Loucy (cell line): ENCODE measurements around the gene WNK2.

Experiments
- H2AFZ ChIP-seq: fragments of 200-600 bp; sonication (generic); 2 replicates; pipeline ENCODE4 v1.6.0; 2016; ENCODE audit warnings: antibody characterized with exemption, mild to moderate bottlenecking, low read length, moderate library complexity
- H3F3A ChIP-seq: fragments of 200-600 bp; 2 replicates; pipeline ENCODE4 v1.6.0; 2016; ENCODE audit warnings: antibody characterized with exemption, low read depth, mild to moderate bottlenecking
- H3K27me3 ChIP-seq: fragments of 200-600 bp; sonication (generic); 2 replicates; pipeline ENCODE4 v1.6.1; 2014; ENCODE audit warnings: low read length, mild to moderate bottlenecking; ENCODE audit not compliant: insufficient read depth, poor library complexity, severe bottlenecking
- H3K36me3 ChIP-seq: fragments of 200-600 bp; sonication (generic); 2 replicates; pipeline ENCODE4 v1.6.1; 2016; ENCODE audit warnings: low read length; ENCODE audit not compliant: insufficient read depth
- H3K4me1 ChIP-seq: fragments of 200-600 bp; sonication (generic); 2 replicates; pipeline ENCODE4 v1.5.1; 2014; ENCODE audit warnings: low read length, mild to moderate bottlenecking; ENCODE audit not compliant: insufficient read depth, poor library complexity, severe bottlenecking
- H3K4me2 ChIP-seq: fragments of 200-600 bp; sonication (generic); 2 replicates; pipeline ENCODE4 v1.6.0; 2014; ENCODE audit warnings: antibody characterized with exemption, low read length, low read depth, mild to moderate bottlenecking; ENCODE audit not compliant: poor library complexity, severe bottlenecking
- H3K4me3 ChIP-seq: fragments of 200-600 bp; sonication (generic); 2 replicates; pipeline ENCODE4 v1.5.1; 2014; ENCODE audit warnings: low read length, mild to moderate bottlenecking, mixed read lengths; ENCODE audit not compliant: poor library complexity, severe bottlenecking
- H3K79me2 ChIP-seq: fragments of 200-600 bp; sonication (generic); 2 replicates; pipeline ENCODE4 v1.6.1; 2014; ENCODE audit warnings: low read length; ENCODE audit not compliant: insufficient read depth
- H3K9ac ChIP-seq: fragments of 200-600 bp; sonication (generic); 2 replicates; pipeline ENCODE4 v1.6.0; 2014; ENCODE audit warnings: mild to moderate bottlenecking, low read depth, low read length, moderate library complexity; ENCODE audit not compliant: poor library complexity, severe bottlenecking
- H3K9me2 ChIP-seq: fragments of 200-600 bp; sonication (generic); replicated peaks from 2 replicates; pipeline ENCODE4 v1.6.1; 2016; ENCODE audit warnings: low read depth, low read length, mixed read lengths
- H3K9me3 ChIP-seq: fragments of 200-600 bp; sonication (generic); 2 replicates; pipeline ENCODE4 v1.6.1; 2014; ENCODE audit warnings: mild to moderate bottlenecking, antibody characterized with exemption, low read length, low read depth; ENCODE audit not compliant: insufficient read depth
- H4K20me1 ChIP-seq: fragments of 200-600 bp; sonication (generic); 2 replicates; pipeline ENCODE4 v1.6.0; 2014; ENCODE audit warnings: antibody characterized with exemption, low read length, mild to moderate bottlenecking; ENCODE audit not compliant: insufficient read depth, poor library complexity, severe bottlenecking
- CTCF ChIP-seq: fragments of 200-600 bp; sonication (generic); conservative IDR thresholded peaks from 2 replicates; pipeline ENCODE4 v1.5.1; 2014; ENCODE audit warnings: mild to moderate bottlenecking, antibody characterized with exemption, low read length
- EZH2phosphoT487 ChIP-seq: fragments of 200-600 bp; IDR thresholded peaks from 2 replicates; pipeline ENCODE4 v1.6.1; 2018; ENCODE audit warnings: antibody characterized with exemption, mild to moderate bottlenecking, moderate library complexity, borderline replicate concordance

WNK2 gene

DNA sequence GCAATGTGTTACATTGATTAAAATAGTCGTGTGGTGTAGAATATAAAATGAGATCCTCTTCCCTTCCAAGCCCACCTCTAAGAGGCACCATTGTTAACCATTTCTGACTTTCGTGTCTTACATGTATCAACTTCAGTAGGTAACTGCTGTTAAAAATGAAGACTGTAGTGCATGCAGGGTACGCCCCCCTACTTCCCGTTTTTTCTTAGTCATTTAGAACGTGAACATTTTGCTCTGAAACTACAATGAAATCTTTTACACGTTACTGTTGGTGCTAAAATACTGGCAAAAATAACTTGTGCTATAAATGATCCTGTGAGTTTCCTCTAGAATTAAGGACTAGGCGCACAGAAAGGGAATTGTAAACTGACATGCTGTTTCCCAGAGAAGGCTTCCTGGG is 41.5 kb downstream of the WNK2 start:
- Histone ChIP-seq H3F3A (no peaks in the 10 kb centered on the region), H3K36me3 (no peaks in the 10 kb centered on the region), H3K4me2 (no peak overlapping the region), H3K9me2 (no peaks in the 10 kb centered on the region), H3K9me3 (no peaks in the 10 kb centered on the region), H3K79me2 (no peaks in the 10 kb centered on the region), H4K20me1 (no peaks in the 10 kb centered on the region), H3K4me1 (no peaks in the 10 kb centered on the region), H3K27me3 (no peaks in the 10 kb centered on the region), H2AFZ (no peak overlapping the region), H3K4me3 (no peak overlapping the region), H3K9ac (no peak overlapping the region)
- TF ChIP-seq EZH2phosphoT487 (no peak), CTCF (no peak)

DNA sequence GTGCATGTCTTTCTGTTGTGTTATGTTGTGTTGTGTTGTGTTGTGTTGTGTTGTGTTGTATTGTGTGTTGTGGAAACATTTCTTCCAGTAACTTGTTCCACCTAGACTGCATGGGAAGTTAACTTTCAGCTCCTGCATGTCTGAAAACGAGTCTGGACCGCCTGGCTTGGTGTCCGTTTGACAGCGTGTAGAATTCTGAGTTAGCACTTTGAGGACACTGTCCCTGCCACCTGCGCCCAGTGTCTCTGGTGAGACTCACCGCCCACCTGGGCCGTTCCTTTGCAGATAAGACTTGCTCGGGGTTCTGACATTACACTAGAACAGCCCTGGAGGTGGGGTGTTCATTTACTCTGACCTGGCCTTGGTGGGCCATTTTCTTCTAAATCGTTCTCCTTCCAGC is 42.0 kb downstream of the WNK2 start:
- Histone ChIP-seq H3F3A (no peaks in the 10 kb centered on the region), H3K27me3 (no peaks in the 10 kb centered on the region), H3K4me1 (no peaks in the 10 kb centered on the region), H3K9me3 (no peaks in the 10 kb centered on the region), H4K20me1 (no peaks in the 10 kb centered on the region), H2AFZ (no peak overlapping the region), H3K4me2 (no peak overlapping the region), H3K4me3 (no peak overlapping the region), H3K9ac (no peak overlapping the region), H3K79me2 (no peaks in the 10 kb centered on the region), H3K36me3 (no peaks in the 10 kb centered on the region), H3K9me2 (no peaks in the 10 kb centered on the region)
- TF ChIP-seq EZH2phosphoT487, result no peak
- no peak for TF ChIP-seq CTCF

GRCh38 chr9:93226819-93227218 is 42.9 kb downstream of the WNK2 start:
- Histone ChIP-seq H3K4me3 (no peak overlapping the region), H2AFZ (no peak overlapping the region), H3K4me1 (no peaks in the 10 kb centered on the region), H3F3A (no peaks in the 10 kb centered on the region), H3K79me2 (no peaks in the 10 kb centered on the region), H3K4me2 (no peak overlapping the region), H3K27me3 (no peaks in the 10 kb centered on the region), H3K9me2 (no peaks in the 10 kb centered on the region), H3K9me3 (no peaks in the 10 kb centered on the region), H3K9ac (no peak overlapping the region), H3K36me3 (no peaks in the 10 kb centered on the region), H4K20me1 (no peaks in the 10 kb centered on the region)
- TF ChIP-seq CTCF (no peak), EZH2phosphoT487 (no peak)
